ENCODE results near the gene MATN1.

DNA sequence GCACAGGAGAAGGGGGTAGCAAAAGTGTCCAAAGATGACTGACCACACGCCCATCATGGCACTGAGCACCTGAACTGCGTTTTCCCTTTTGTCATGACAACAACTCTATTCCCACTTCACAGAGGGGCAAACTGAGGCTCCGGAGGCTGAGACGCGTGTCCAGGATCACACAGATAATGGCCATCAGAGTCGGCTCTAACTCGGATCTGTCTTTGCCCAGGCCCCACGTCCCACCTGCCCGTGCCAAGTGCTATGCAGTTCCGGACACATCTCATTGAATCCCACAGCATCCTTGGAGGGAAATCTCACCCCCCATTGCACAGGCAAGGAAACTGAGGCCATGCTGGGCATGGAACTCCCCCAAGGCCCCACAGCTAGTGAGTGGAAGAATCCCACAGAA, 62.1 kb downstream of the MATN1 start:
- no peak for TF ChIP-seq CTCF (IDR thresholded peaks at IDR 0.05)
- TF ChIP-seq POLR2A (IDR thresholded peaks at IDR 0.05), result no peak

Data from Peyer's patch (tissue), 4 donors.